Smooth muscle cell (in vitro differentiated cells): ENCODE results near the gene CELF4. TPM values are rescaled to one million over a fixed set of nuclear protein-coding genes. Genes with fewer than 3 reads are reported as not detected.

Experiments used
- DNase-seq: peaks from one replicate; lab custom pipeline; 2025; ENCODE audit not compliant: unreplicated experiment; lab: John Stamatoyannopoulos, UW
- H2AFZ ChIP-seq: fragments of 200-600 bp; sonication (generic); 2 replicates; pipeline ENCODE4 v1.6.0; 2016; ENCODE audit warnings: antibody characterized with exemption, low read depth, mild to moderate bottlenecking
- H3F3A ChIP-seq: fragments of 200-600 bp; sonication (generic); 2 replicates; pipeline ENCODE4 v1.6.0; 2017; ENCODE audit warnings: antibody characterized with exemption, low read depth
- H3K27ac ChIP-seq: fragments of 200-600 bp; sonication (generic); 2 replicates; pipeline ENCODE4 v1.5.1; 2016; ENCODE audit warnings: low read depth, mild to moderate bottlenecking
- H3K27me3 ChIP-seq: fragments of 200-600 bp; sonication (generic); 2 replicates; pipeline ENCODE4 v1.6.1; 2016; ENCODE audit warnings: low read depth, mild to moderate bottlenecking
- H3K36me3 ChIP-seq: fragments of 200-600 bp; sonication (generic); 2 replicates; pipeline ENCODE4 v1.5.1; 2016; ENCODE audit warnings: low read depth
- H3K4me1 ChIP-seq: fragments of 200-600 bp; sonication (generic); 2 replicates; pipeline ENCODE4 v1.5.1; 2016; ENCODE audit warnings: low read depth
- H3K4me2 ChIP-seq: fragments of 200-600 bp; sonication (generic); 2 replicates; pipeline ENCODE4 v1.6.0; 2016; ENCODE audit warnings: mild to moderate bottlenecking
- H3K4me3 ChIP-seq: fragments of 200-600 bp; sonication (generic); 2 replicates; pipeline ENCODE4 v1.5.1; 2016; ENCODE audit warnings: mild to moderate bottlenecking
- H3K79me2 ChIP-seq: fragments of 200-600 bp; sonication (generic); 2 replicates; pipeline ENCODE4 v1.6.0; 2016; ENCODE audit warnings: low read depth, mild to moderate bottlenecking
- H3K9ac ChIP-seq: fragments of 200-600 bp; sonication (generic); 2 replicates; pipeline ENCODE4 v1.6.0; 2016; ENCODE audit warnings: low read depth
- H3K9me3 ChIP-seq: fragments of 200-600 bp; sonication (generic); replicated peaks from 2 replicates; pipeline ENCODE4 v1.5.1; 2016; ENCODE audit warnings: low read depth
- H4K20me1 ChIP-seq: fragments of 200-600 bp; sonication (generic); 2 replicates; pipeline ENCODE4 v1.6.0; 2016; ENCODE audit warnings: low read depth
- CTCF ChIP-seq: fragments of 200-600 bp; sonication (generic); IDR thresholded peaks from 2 replicates; pipeline ENCODE4 v1.5.1; 2017; ENCODE audit warnings: borderline replicate concordance, mild to moderate bottlenecking, antibody characterized with exemption; ENCODE audit not compliant: insufficient read depth, poor library complexity, severe bottlenecking
- WGBS: methylation state at CpG from one replicate; pipeline ENCODE4 v1.1.7; 2016; ENCODE audit warnings: low lambda C conversion rate; 5-methylcytosine and 5-hydroxymethylcytosine counted together
- polyA plus RNA-seq: library from polyadenylated mRNA; unstranded; fragments of >200 nt; fragmentation: Nextera tagmentation; extraction: Ambion mirVana; gene quantifications from 2 replicates; pipeline ENCODE4 v1.2.1, GENCODE V29; 2016
- total RNA-seq: library from RNA; depleted of rRNA; stranded (reverse); fragments of >200 nt; gene quantifications from 2 replicates; pipeline ENCODE4 v1.2.3, GENCODE V29; 2014

Gene CELF4
- total and polyA plus RNA-seq, 2 experiments from 2014 or later: 0.40 TPM; not detected in 1

- DNase-seq: no peak
- Histone ChIP-seq H4K20me1 (no peaks in the 10 kb centered on the region), H3K4me2 (no peak overlapping the region), H3K27ac (no peak overlapping the region), H2AFZ (no peak overlapping the region), H3F3A (peaks cover 4% of the 10 kb centered on the region), H3K4me3 (no peak overlapping the region), H3K4me1 (no peaks in the 10 kb centered on the region), H3K36me3 (no peaks in the 10 kb centered on the region), H3K9me3 (no peaks in the 10 kb centered on the region), H3K27me3 (peaks cover 45% of the 10 kb centered on the region), H3K9ac (no peak overlapping the region), H3K79me2 (no peaks in the 10 kb centered on the region)
- 62% methylated on average over 3 of the region's 3 CpGs for WGBS
- TF ChIP-seq CTCF: no peak
Measured at GRCh38 chr18:37251679-37252078, 313.9 kb downstream of the CELF4 start.

DNA sequence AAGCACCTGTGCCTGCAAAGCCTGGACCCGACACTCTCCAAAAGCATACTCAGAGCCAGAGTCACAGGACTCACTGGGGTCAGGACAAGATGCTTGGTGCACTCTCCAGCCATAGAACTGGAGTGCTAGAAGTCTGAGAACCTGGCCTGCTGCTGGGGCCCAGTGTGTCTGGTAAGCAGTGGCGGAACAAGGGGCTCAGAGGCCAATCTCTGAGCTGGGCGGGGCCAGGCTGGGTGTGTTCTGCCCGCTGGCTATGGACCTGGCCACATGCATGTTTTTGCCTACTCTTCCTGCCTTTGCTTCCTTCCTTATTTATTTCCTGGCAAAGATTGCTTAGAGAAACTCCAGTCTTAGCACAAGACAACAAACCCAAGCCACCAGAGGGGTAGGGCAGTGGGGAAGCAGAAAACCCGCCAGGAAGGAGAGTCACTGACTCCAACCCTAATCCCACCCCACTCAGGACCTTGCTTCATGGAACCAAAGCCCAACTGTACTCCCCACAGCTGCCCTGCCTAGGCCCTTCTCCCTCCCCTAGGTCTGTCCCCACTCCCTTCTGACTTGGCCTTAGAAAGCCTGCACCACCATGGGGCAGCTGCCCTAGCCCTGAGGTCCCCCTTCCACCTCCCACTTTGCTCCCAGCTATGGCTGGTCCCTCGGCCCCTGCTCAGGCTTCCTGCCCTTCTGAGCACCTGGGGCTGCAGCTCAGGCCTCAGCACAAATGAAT lies 315.5 kb downstream of the CELF4 start:
- Histone ChIP-seq H3K9me3 (no peaks in the 10 kb centered on the region), H2AFZ (no peak overlapping the region), H3K4me1 (no peaks in the 10 kb centered on the region), H3K9ac (no peak overlapping the region), H4K20me1 (no peaks in the 10 kb centered on the region), H3K79me2 (no peaks in the 10 kb centered on the region), H3K4me3 (no peak overlapping the region), H3K27ac (no peak overlapping the region), H3K27me3 (peaks cover 38% of the 10 kb centered on the region), H3F3A (peaks cover 4% of the 10 kb centered on the region), H3K4me2 (no peak overlapping the region), H3K36me3 (no peaks in the 10 kb centered on the region)
- no peak for TF ChIP-seq CTCF
- 93% methylated on average over 6 of the region's 6 CpGs for WGBS
- DNase-seq: no peak

GRCh38 chr18:37249171-37249886 lies 316.3 kb downstream of the CELF4 start:
- no peak overlapping the region for H2AFZ ChIP-seq
- no peak for DNase-seq

More at GRCh38 chr18:37249171-37249886, 316.3 kb downstream of the CELF4 start:
- no peak overlapping the region for H3K9ac ChIP-seq
- WGBS: 90% methylated on average over 11 of the region's 11 CpGs
- no peaks in the 10 kb centered on the region for H3K36me3 ChIP-seq
- H3K27ac ChIP-seq: no peak overlapping the region
- TF ChIP-seq CTCF: no peak
- H3K27me3 ChIP-seq: peaks cover 45% of the 10 kb centered on the region
- no peak overlapping the region for H3K4me3 ChIP-seq
- no peaks in the 10 kb centered on the region for H3K9me3 ChIP-seq
- no peaks in the 10 kb centered on the region for H3K79me2 ChIP-seq
- no peaks in the 10 kb centered on the region for H3K4me1 ChIP-seq
- H3F3A ChIP-seq: no peaks in the 10 kb centered on the region
- no peak overlapping the region for H3K4me2 ChIP-seq
- H4K20me1 ChIP-seq: no peaks in the 10 kb centered on the region
